ENCODE measurements around the gene DHRS13.

DHRS13 gene

GRCh38 chr17:28925912-28926365 lies 23.1 kb upstream of the DHRS13 start:
- TF ChIP-seq EZH2 (IDR thresholded peaks at IDR 0.05; ENCODE audit: borderline replicate concordance, low read depth, low read length, severe bottlenecking), result no peak
- no peak for TF ChIP-seq CTCF (IDR thresholded peaks at IDR 0.05; ENCODE audit: borderline replicate concordance, extremely low read depth, low read length, poor library complexity, severe bottlenecking)
- Histone ChIP-seq H2AFZ (ENCODE audit: low read depth, low read length) (no peak overlapping the region), H3K4me1 (ENCODE audit: insufficient read depth, low read length) (peaks cover 27% of the 10 kb centered on the region), H3K9me3 (ENCODE audit: insufficient read depth, low read length, severe bottlenecking) (no peaks in the 10 kb centered on the region), H3K27ac (ENCODE audit: low read length) (peak overlapping the region; percentile 44; the same call in 1 of the 2 replicates), H4K20me1 (ENCODE audit: insufficient read depth, low read length) (peaks cover 63% of the 10 kb centered on the region), H3K79me2 (ENCODE audit: insufficient read depth, low read length) (peaks cover 76% of the 10 kb centered on the region), H3K9ac (ENCODE audit: low read depth, low read length) (no peak overlapping the region), H3K4me2 (ENCODE audit: insufficient read depth, low read length) (no peak overlapping the region), H3K27me3 (ENCODE audit: insufficient read depth, low read length, poor library complexity) (no peaks in the 10 kb centered on the region), H3K36me3 (ENCODE audit: insufficient read depth, low read length) (peaks cover 73% of the 10 kb centered on the region), H3K4me3 (ENCODE audit: low read depth in 1 of 2, low read length in 2 of 2) (no peak overlapping the region)
- peak; percentile 18 for DNase-seq
- ATAC-seq (ENCODE audit: insufficient read depth, low read depth), result peak; percentile 79

GRCh38 chr17:28920201-28920600 lies 17.3 kb upstream of the DHRS13 start:
- Histone ChIP-seq H3K27ac (ENCODE audit: low read length) (no peak overlapping the region), H3K9ac (ENCODE audit: low read depth, low read length) (no peak overlapping the region), H2AFZ (ENCODE audit: low read depth, low read length) (no peak overlapping the region), H3K9me3 (ENCODE audit: insufficient read depth, low read length, severe bottlenecking) (no peaks in the 10 kb centered on the region), H3K27me3 (ENCODE audit: insufficient read depth, low read length, poor library complexity) (no peaks in the 10 kb centered on the region), H3K4me2 (ENCODE audit: insufficient read depth, low read length) (no peak overlapping the region), H3K4me3 (ENCODE audit: low read depth in 1 of 2, low read length in 2 of 2) (no peak overlapping the region), H3K36me3 (ENCODE audit: insufficient read depth, low read length) (peaks cover 96% of the 10 kb centered on the region), H3K79me2 (ENCODE audit: insufficient read depth, low read length) (peaks cover 19% of the 10 kb centered on the region), H3K4me1 (ENCODE audit: insufficient read depth, low read length) (no peaks in the 10 kb centered on the region), H4K20me1 (ENCODE audit: insufficient read depth, low read length) (peaks cover 11% of the 10 kb centered on the region)
- ATAC-seq (ENCODE audit: insufficient read depth, low read depth) (no peak), DNase-seq (no peak)
- TF ChIP-seq CTCF (IDR thresholded peaks at IDR 0.05; ENCODE audit: borderline replicate concordance, extremely low read depth, low read length, poor library complexity, severe bottlenecking) (no peak), EZH2 (IDR thresholded peaks at IDR 0.05; ENCODE audit: borderline replicate concordance, low read depth, low read length, severe bottlenecking) (no peak)

GRCh38 chr17:28918295-28918694 lies 15.4 kb upstream of the DHRS13 start:
- Histone ChIP-seq H4K20me1 (ENCODE audit: insufficient read depth, low read length) (no peaks in the 10 kb centered on the region; the same call in none of the 2 replicates), H2AFZ (ENCODE audit: low read depth, low read length) (no peak overlapping the region), H3K9ac (ENCODE audit: low read depth, low read length) (no peak overlapping the region), H3K4me2 (ENCODE audit: insufficient read depth, low read length) (no peak overlapping the region), H3K4me3 (ENCODE audit: low read depth in 1 of 2, low read length in 2 of 2) (no peak overlapping the region), H3K9me3 (ENCODE audit: insufficient read depth, low read length, severe bottlenecking) (no peaks in the 10 kb centered on the region), H3K79me2 (ENCODE audit: insufficient read depth, low read length) (0 out of 2 replicates have a peak, but pooled peaks cover 5% of the 10 kb centered on the region), H3K4me1 (ENCODE audit: insufficient read depth, low read length) (no peaks in the 10 kb centered on the region), H3K27me3 (ENCODE audit: insufficient read depth, low read length, poor library complexity) (no peaks in the 10 kb centered on the region), H3K27ac (ENCODE audit: low read length) (no peak overlapping the region), H3K36me3 (ENCODE audit: insufficient read depth, low read length) (peaks cover 95% of the 10 kb centered on the region)
- no peak for ATAC-seq (ENCODE audit: insufficient read depth, low read depth)
- DNase-seq, result no peak
- TF ChIP-seq EZH2 (IDR thresholded peaks at IDR 0.05; ENCODE audit: borderline replicate concordance, low read depth, low read length, severe bottlenecking) (no peak), CTCF (IDR thresholded peaks at IDR 0.05; ENCODE audit: borderline replicate concordance, extremely low read depth, low read length, poor library complexity, severe bottlenecking) (no peak)

Measured in DND-41 (cell line).